Measurements from ENCODE around the gene PHF13.

The PHF13 gene

DNA sequence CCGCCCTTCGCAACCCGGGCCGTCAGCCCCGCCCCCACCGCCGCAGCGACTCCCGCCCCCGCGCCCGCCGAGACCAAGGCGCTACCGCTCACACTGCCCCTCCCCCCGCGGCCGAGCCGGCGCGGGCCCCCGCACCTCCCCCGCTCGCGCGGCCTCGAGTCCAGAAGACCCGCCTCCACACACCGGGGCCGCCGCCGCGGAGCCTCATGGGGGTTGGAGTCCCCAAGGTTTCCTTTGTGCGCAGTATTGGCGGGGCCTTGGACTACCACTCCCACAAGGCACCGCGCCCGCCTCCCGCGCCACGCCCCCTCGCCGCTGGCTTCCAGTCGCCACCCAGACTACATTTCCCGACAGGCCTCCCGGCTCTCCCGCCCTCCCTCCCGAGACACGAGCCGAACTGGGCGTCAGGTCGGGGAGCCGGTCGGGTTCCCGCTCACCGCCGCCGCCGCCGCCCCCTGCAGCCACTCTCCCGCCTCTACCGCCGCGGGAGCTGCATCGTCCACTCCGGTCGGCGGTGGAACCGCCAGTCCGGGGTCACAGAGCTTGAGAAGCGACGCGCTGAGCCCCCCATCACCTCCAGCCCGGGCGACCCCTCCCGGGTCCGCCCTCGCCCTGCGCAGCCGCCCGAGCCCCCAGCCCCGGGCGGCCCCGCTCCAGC lies at the start of gene PHF13:
Gene PHF13, plus strand, starts transcription at position 371 of the 658 bp plus-strand sequence. CDS start 336 bp downstream, outside the sequence.
- FAIRE-seq (peak; percentile 26), DNase-seq (ENCODE audit: insufficient read length, low spot score) (peak; percentile 92)

DNA sequence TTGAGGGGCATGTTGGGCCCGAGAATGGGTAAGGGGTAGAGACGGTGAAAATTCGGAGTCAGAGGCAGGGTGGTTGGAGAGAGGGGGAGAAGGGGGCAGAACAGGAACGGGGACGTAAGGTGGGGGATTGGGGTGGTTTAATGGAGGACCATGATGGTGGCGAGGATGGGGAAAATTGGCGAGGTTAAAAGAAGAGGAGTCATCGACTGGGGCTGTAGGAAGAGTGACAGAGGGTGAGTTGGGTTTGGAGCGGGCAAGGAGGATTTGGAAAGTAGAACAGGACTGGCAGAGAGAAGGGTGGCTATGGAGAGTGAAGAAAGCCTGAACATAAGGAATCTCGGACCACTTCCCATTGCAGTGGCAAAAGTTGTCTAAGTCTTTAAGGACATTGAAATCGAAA lies 44.5 kb upstream of the PHF13 start:
- FAIRE-seq: no peak
- DNase-seq (ENCODE audit: insufficient read length, low spot score): no peak

DNA sequence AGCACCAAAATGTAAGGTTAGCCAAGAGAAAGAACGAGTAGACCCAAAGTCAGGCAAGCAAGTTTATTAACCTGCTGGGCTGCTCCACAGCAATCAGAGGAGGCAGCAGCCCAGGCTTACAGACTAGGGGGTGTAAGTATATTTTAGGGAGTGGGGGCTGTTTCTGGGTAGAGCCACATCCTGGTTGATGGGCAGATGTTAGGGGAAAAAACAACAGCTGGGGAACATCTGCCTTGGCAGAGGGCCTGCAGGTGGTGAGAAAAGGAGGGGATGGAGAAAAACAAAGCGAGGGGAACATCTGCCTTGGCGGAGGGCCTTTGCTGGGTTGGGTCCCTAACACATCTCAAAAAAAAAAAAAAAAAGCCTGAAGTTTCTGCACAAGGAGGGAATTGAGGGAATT lies 43.4 kb upstream of the PHF13 start:
- FAIRE-seq (no peak), DNase-seq (ENCODE audit: insufficient read length, low spot score) (no peak)

DNA sequence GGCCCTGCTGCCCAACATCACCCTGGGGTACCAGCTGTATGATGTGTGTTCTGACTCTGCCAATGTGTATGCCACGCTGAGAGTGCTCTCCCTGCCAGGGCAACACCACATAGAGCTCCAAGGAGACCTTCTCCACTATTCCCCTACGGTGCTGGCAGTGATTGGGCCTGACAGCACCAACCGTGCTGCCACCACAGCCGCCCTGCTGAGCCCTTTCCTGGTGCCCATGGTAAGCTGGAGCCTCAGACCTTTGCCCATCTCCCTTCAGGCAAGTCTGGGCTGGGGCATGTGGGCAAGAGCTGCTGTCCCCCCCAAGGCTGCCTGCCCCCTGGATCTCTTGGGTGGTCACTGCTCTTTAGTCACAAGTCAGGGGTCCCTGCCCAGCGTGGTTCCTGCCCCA lies 42.5 kb upstream of the PHF13 start:
- DNase-seq (ENCODE audit: insufficient read length, low spot score) (no peak), FAIRE-seq (no peak)

DNA sequence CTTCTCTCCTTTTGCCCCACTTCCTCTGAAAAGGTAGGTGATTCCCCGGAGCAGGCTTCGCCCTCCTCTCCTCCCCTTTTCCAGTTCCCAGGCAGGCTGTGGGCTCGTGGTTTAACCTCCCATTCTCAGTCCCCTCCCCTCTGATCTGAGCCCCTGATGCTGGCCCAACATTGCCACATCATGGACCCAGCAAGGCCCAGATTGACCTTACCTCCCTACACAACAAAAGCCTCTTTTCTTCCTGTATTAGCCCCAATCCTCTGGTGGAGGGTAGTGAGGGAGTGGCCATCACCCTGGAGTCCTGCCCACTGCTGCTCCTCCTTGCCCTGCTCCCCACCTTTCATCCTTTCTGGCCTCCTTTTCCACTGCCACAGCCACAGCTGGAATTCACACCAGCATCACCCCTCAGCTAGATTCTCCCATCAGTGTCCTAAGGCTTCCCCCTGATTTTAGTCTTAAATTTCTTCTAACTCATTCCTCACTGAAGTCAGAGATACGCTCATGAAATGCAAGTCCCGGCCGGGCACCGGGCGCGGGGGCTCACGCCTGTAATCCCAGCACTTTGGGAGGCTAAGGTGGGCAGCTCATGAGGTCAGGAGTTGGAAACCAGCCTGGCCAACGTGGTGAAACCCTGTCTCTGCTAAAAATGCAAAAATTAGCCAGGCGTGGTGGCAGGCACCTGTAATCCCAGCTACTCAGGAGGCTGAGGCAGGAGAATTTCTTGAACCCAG lies 40.7 kb upstream of the PHF13 start:
- no peak for DNase-seq (ENCODE audit: insufficient read length, low spot score)
- FAIRE-seq: no peak

DNA sequence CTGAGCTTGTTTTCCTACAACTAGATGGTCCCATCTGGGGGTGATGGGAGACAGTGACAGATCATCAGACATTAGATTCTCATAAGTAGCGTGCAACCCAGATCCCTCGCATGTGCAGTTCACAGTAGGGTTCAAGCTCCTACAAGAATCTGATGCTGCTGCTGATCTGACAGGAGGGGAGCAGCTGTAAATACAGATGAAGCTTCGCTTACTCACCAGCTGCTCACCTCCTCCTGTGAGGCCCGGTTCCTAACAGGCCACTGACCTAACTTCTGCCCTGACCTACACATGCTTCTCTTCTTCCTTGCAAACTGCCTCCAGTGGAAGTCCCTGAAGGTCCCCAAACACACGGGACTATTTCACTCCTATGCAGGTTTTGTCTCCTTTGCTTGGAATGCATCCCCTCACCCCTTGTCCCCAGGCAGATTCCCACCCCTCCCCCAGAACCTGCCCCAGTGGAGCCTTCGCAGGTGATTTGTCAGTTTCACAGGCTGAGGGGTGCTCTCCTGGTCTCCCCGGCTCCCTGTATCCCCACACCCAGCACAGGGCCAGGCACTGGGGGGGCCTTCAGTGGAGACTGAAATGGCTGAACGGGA lies 39.4 kb upstream of the PHF13 start:
- FAIRE-seq (no peak), DNase-seq (ENCODE audit: insufficient read length, low spot score) (no peak)

DNA sequence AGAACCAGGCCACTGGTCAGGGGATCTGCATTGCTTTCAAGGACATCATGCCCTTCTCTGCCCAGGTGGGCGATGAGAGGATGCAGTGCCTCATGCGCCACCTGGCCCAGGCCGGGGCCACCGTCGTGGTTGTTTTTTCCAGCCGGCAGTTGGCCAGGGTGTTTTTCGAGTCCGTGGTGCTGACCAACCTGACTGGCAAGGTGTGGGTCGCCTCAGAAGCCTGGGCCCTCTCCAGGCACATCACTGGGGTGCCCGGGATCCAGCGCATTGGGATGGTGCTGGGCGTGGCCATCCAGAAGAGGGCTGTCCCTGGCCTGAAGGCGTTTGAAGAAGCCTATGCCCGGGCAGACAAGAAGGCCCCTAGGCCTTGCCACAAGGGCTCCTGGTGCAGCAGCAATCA lies 38.7 kb upstream of the PHF13 start:
- no peak for DNase-seq (ENCODE audit: insufficient read length, low spot score)
- no peak for FAIRE-seq

DNA sequence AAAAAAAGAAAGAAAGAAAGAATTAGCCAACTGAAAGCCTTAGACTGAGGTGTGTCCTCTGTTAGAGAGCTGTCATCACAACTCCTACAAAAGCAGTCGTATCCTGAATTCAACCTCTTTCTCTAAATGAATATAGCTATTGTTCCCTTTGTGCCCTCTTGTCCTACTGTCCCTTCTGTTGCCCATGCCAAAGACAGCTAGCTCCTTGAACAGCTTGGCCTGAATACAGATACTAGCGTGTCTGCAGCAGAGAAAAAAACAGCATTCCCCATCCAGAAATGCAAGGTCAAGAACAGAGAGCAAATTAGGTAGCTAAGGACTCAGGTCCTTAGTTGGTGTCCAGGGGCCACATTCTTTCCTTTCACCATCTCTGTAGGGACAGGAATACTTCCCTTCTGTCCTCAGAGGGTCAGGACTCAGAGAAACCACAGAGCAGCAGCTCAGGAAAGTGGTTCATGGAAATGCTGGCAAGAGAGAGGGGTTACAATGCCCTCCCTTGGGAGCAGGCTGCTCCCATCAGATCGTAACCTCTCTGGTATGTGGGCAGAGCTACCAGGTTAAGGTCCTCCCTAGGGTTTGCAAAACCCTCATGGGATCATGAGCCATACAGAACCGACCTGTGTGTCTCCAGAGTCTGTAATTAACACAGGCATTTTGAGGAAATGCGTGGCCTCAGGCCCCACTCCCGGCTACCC lies 35.6 kb upstream of the PHF13 start:
- FAIRE-seq: no peak
- no peak for DNase-seq (ENCODE audit: insufficient read length, low spot score)

DNA sequence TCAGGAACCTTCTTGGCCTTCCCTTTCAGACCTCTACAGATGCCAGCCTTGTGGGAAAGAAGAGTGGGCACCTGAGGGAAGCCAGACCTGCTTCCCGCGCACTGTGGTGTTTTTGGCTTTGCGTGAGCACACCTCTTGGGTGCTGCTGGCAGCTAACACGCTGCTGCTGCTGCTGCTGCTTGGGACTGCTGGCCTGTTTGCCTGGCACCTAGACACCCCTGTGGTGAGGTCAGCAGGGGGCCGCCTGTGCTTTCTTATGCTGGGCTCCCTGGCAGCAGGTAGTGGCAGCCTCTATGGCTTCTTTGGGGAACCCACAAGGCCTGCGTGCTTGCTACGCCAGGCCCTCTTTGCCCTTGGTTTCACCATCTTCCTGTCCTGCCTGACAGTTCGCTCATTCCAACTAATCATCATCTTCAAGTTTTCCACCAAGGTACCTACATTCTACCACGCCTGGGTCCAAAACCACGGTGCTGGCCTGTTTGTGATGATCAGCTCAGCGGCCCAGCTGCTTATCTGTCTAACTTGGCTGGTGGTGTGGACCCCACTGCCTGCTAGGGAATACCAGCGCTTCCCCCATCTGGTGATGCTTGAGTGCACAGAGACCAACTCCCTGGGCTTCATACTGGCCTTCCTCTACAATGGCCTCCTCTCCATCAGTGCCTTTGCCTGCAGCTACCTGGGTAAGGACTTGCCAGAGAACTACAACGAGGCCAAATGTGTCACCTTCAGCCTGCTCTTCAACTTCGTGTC lies 34.7 kb upstream of the PHF13 start:
- FAIRE-seq (no peak), DNase-seq (ENCODE audit: insufficient read length, low spot score) (no peak)

DNA sequence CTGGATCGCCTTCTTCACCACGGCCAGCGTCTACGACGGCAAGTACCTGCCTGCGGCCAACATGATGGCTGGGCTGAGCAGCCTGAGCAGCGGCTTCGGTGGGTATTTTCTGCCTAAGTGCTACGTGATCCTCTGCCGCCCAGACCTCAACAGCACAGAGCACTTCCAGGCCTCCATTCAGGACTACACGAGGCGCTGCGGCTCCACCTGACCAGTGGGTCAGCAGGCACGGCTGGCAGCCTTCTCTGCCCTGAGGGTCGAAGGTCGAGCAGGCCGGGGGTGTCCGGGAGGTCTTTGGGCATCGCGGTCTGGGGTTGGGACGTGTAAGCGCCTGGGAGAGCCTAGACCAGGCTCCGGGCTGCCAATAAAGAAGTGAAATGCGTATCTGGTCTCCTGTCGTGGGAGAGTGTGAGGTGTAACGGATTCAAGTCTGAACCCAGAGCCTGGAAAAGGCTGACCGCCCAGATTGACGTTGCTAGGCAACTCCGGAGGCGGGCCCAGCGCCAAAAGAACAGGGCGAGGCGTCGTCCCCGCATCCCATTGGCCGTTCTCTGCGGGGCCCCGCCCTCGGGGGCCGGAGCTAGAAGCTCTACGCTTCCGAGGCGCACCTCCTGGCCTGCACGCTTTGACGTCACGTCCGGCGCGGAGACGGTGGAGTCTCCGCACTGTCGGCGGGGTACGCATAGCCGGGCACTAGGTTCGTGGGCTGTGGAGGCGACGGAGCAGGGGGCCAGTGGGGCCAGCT lies 34.0 kb upstream of the PHF13 start, which contains the start of gene ZBTB48:
Gene ZBTB48, plus strand, starts transcription at position 621 of the 745 bp plus-strand sequence. CDS start 616 bp downstream, outside the sequence.
- peak; percentile 87 for FAIRE-seq
- DNase-seq (ENCODE audit: insufficient read length, low spot score): peak; percentile 98

DNA sequence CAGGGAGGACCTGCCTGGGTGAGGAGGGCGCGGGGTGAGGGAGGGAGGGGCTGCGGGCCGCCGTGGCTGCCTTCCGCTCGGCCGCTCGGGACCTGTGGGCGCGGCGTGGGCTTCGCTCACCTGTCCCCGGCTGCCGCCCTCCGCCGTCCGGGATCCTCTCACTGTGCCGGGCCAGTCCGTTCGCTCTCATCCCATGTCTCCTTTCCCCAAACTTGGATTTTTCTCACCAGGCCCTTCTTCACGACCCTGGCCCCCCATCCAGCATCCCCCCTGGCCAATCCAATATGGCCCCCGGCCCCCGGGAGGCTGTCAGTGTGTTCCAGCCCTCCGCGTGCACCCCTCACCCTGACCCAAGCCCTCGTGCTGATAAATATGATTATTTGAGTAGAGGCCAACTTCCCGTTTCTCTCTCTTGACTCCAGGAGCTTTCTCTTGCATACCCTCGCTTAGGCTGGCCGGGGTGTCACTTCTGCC lies 33.4 kb upstream of the PHF13 start:
- DNase-seq (ENCODE audit: insufficient read length, low spot score): no peak
- no peak for FAIRE-seq

DNA sequence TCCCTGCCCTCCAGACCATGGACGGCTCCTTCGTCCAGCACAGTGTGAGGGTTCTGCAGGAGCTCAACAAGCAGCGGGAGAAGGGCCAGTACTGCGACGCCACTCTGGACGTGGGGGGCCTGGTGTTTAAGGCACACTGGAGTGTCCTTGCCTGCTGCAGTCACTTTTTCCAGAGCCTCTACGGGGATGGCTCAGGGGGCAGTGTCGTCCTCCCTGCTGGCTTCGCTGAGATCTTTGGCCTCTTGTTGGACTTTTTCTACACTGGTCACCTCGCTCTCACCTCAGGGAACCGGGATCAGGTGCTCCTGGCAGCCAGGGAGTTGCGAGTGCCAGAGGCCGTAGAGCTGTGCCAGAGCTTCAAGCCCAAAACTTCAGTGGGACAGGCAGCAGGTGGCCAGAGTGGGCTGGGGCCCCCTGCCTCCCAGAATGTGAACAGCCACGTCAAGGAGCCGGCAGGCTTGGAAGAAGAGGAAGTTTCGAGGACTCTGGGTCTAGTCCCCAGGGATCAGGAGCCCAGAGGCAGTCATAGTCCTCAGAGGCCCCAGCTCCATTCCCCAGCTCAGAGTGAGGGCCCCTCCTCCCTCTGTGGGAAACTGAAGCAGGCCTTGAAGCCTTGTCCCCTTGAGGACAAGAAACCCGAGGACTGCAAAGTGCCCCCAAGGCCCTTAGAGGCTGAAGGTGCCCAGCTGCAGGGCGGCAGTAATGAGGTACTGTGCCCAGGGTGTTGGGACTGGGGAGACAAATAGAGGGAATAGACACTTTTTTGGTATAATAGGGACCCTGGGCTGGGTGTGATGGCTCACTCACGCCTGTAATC lies 32.7 kb upstream of the PHF13 start:
- FAIRE-seq (no peak), DNase-seq (ENCODE audit: insufficient read length, low spot score) (no peak)

DNA sequence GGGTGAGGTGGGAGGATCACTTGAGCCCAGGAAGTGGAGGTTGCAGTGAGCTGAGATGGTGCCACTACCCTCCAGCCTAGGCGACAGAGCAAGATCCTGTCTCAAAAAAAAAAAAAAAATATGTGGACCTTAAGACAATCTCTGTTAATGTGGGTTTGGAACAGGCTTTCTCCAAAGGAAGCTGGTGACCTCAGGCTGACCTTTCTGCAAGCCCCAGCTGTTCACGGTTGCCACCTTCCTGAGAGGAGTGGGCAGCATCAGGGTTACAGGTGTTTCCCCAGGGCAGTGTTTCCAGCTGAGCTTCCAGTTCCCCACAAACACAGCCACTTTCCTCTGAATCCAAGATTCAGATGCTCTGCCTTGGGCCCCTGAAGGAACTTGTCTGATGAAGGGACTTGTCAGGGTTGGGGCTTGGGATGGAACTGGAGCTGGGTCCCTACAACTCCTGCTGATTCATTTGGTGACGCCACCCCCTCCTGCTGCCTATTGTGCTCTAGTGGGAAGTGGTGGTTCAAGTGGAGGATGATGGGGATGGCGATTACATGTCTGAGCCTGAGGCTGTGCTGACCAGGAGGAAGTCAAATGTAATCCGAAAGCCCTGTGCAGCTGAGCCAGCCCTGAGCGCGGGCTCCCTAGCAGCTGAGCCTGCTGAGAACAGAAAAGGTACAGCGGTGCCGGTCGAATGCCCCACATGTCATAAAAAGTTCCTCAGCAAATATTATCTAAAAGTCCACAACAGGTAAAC lies 31.8 kb upstream of the PHF13 start:
- FAIRE-seq (no peak), DNase-seq (ENCODE audit: insufficient read length, low spot score) (no peak)

DNA sequence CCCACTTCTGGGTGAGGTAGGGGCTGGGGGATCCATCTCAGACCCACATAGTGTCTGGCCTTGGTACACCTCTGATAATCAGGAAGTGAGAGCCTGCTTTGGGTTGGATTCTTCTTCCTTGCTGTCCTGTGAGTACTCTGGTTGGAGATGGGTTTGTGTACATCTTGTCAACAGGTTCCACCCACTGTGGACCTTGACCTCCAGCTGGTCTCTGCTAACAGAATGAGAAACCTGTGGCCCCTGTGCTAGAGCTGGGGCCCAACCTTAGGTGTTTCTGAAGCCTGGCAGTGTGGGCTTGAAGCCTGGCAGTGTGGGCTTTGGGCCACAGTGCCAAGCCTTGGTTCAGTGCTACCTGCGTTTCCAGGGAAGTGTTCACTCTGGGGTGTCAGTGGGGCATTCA lies 31.2 kb upstream of the PHF13 start:
- no peak for DNase-seq (ENCODE audit: insufficient read length, low spot score)
- FAIRE-seq: no peak

DNA sequence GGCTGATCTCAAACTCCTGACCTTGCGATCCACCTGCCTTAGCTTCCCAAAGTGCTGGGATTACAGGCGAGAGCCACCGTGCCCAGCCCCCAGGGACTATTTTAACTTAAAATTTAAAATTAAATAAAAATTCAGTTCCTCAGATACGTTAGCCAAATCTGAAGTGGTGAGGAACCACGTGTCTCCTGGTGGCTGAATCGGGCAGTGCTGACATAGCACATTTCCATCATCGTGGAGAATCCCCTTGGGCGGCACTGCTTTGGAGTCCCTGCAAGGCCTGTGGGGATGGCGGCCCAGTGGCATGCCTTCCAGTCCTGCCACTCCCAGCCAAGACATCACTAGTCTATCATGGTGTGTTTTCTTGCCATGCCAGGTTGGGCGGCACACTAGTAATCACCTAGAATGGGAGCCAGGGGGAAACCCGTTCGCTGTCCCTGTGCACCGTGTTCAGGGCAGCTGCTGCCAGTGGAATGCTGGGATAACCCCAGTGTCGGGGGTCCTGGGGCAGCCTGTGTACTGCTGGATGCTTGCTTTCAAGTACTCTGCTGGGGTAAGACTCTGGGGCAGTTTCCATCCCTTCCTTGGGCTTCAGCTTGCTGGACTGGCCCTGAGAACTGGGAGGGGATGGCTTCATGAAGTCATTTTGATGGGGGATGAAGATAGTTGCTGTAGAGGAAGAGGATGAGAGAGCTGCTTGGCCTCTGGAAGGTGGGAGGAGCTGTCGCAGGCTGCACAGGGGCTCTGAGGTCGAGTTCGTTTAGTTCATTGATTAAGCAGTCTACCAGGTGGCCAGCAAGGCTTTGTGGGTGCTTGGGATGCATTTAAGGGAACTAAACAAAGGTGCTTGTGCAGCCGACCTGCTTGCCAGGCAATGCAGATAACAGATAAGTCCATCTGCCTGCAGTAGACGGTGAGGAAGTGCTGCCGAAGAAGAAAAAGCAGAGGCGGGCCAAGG lies 29.1 kb upstream of the PHF13 start:
- no peak for DNase-seq (ENCODE audit: insufficient read length, low spot score)

DNA sequence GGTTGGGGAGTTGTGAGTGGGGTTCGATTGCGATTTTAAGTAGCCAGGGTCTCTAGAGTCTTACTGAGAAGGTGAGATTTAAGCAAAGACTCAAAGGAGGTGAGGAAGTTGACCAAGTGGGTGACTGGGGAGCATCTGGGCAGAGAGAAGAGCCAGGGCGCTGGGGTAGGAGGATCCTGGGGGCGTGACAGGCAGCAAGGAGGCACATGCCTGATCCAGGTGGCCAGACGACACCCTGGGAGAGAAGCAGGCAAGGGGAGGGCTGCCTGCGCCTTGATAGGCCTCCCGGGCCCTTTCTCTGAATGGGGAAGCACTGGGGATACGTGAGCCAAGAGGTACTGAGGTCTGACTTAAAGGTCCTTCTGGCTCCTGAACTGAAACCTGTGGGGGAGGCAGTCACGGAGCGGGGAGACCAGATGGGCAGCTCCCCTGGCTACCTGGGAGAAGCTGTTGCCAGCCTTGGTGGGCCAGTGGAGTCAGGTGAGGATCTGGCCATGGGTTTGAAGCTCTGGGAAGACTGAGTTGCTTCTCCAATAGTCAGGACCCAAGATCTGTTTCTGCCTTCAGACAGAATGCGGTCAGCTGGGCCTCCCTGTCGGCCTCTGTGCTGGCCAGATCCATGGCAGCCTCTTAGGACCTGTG lies 28.3 kb upstream of the PHF13 start:
- no peak for DNase-seq (ENCODE audit: insufficient read length, low spot score)
- FAIRE-seq: no peak

More for the DNA sequence above, 29.1 kb upstream of the PHF13 start:
- FAIRE-seq: no peak

DNA sequence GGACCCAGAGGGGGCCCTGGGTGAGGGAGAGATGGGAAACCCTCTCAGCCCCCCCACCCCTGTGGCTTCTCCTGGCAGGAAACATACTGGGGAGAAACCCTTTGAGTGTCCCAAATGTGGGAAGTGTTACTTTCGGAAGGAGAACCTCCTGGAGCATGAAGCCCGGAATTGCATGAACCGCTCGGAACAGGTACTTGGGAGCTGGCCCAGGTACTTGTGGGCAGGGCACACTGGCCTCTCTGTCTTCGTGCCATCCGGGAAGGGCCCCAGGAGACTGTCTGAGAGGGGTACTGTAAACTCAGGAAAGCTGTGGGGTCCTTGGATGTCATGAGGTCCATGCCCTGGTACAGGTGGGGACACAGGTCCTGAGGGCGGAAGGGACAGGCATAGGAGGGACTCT lies 27.7 kb upstream of the PHF13 start:
- DNase-seq (ENCODE audit: insufficient read length, low spot score): no peak
- no peak for FAIRE-seq
